ENCODE data around the gene CPSF3. TPM values are rescaled to one million over a fixed set of nuclear protein-coding genes. Genes with fewer than 3 reads are reported as not detected.

Gene CPSF3
- total and polyA plus RNA-seq, 2 of the 4 experiments (the other 2 are of a cell fraction), result 29.2 to 64.5 TPM

DNA sequence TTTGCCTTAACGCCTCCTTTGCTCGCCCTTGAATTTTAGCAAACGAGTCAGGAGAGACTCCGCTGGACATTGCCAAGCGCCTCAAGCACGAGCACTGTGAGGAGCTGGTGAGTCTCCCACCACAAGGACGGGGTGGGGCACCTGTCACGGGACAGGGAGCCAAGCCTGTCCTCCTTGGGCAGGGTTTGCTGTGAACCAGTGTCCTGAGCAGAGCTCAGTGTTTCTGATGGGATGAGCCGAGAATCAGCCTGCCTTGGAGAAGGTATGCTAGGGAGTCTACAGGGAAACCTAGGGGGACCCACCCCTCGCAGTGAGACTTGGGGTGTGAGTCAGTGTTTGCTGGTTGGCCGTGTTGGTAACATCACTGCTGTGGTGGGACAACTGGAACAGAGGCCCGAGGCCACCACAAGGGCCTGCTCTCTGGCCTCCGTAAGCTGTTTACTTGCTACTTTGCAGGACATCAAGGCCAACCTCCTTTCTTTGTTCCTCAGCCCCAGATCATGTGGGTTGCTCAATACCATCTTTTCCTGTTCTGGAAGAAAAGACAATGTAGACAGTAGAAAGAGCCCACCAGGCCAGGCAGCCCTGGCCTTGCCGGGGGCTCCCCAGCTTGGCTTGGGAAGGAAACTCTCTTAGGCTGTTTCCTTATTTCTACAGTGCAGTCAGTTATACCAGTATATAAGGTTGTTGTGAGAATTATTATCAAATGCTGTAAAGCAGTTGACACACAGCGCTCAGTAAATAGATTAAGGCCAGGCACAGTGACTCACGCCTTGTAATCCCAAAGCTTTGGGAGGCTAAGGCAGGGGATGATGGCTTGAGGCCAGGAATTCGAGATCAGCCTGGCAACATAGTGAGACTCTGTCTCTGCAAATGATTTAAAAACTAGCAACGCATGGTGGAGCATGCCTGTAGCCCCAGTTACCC, 42.5 kb upstream of the CPSF3 start:
- no TSS peak for BruUV-seq (replicated peaks)
- peak; percentile 95 for DNase-seq
- Histone ChIP-seq H3K4me2 (ENCODE audit: low read depth, low read length) (peak overlapping the region; percentile 24; the same call in 1 of the 2 replicates), H3K4me1 (ENCODE audit: control insufficient read depth, insufficient read depth, low read length) (peaks cover 34% of the 10 kb centered on the region), H3K4me3 (ENCODE audit: insufficient read depth, low read depth, low read length) (no peak overlapping the region), H4K5ac (ENCODE audit: low read depth, low read length) (peak overlapping the region; percentile 1), H3K9ac (ENCODE audit: low read depth, low read length) (no peak overlapping the region), H3K27ac (ENCODE audit: insufficient read depth, low read length) (peak overlapping the region; percentile 68), H2BK5ac (ENCODE audit: low read depth, low read length, poor library complexity, severe bottlenecking) (peak overlapping the region; percentile 80), H3K18ac (ENCODE audit: low read depth, low read length) (peak overlapping the region; percentile 22), H3K4ac (ENCODE audit: low read depth, low read length) (peak overlapping the region; percentile 85), H4K8ac (ENCODE audit: low read depth in 2 of 2, low read length in 2 of 2) (peak overlapping the region; percentile 60 to 68), H3K27me3 (ENCODE audit: control insufficient read depth, insufficient read depth, low read length) (no peaks in the 10 kb centered on the region), H2AK5ac (ENCODE audit: low read depth, low read length) (peak overlapping the region; percentile 93), H2BK20ac (ENCODE audit: low read depth, low read length) (peak overlapping the region; percentile 59), H2AK9ac (replicated peaks; ENCODE audit: low read depth, low read length, poor library complexity) (peak overlapping the region; percentile 45), H3K9me1 (ENCODE audit: insufficient read depth, low read length) (peaks cover 35% of the 10 kb centered on the region), H3K9me3 (ENCODE audit: control insufficient read depth, insufficient read depth, low read length) (no peaks in the 10 kb centered on the region), H3K14ac (replicated peaks; ENCODE audit: low read depth, low read length) (peak overlapping the region; percentile 69), H3K79me1 (ENCODE audit: low read depth in 1 of 2, low read length in 2 of 2) (peaks cover 18 to 76% of the 10 kb centered on the region in 2 experiments), H3K56ac (ENCODE audit: extremely low read depth, insufficient read depth, low read length) (peak overlapping the region; percentile 18; the same call in 1 of the 2 replicates), H2AFZ (replicated peaks; ENCODE audit: low read length, poor library complexity) (no peak overlapping the region), H3K36me3 (ENCODE audit: control insufficient read depth, insufficient read depth, low read length) (peaks cover 25% of the 10 kb centered on the region), H3K23ac (ENCODE audit: low read depth, low read length) (0 out of 2 replicates have a peak overlapping the region, but pooled peaks have one; percentile 60), H4K20me1 (ENCODE audit: insufficient read depth, low read length) (peaks cover 8% of the 10 kb centered on the region; the same call in 1 of the 2 replicates), H2BK120ac (ENCODE audit: low read depth, low read length) (peak overlapping the region; percentile 69), H2BK15ac (ENCODE audit: low read depth, low read length) (peak overlapping the region; percentile 89; the same call in 2 of the 3 replicates), H4K91ac (ENCODE audit: insufficient read depth, low read depth, low read length) (peak overlapping the region; percentile 81)
- in situ Hi-C loops (cut with MboI; ENCODE audit: low sequenced_read_pairs) (no loop called here), intact Hi-C loops (cut with micrococcal nuclease) (no loop called here), dilution Hi-C loops (cut with HindIII; ENCODE audit: low sequenced_read_pairs, unreplicated experiment) (no loop called here)
- ChIA-PET POLR2A (ENCODE audit: unreplicated experiment) (no interaction called here), CTCF (interaction anchor here (1.9 kb wide), 1 partner anchor 10 kb away, joined by 6 read pairs; no protein-coding TSS in a partner anchor)
- 57% methylated on average over 8 of the region's 18 CpGs; no CpG with 5 or more reads in 1 of the 2 experiments for WGBS, 2 experiments (ENCODE audit: extremely low coverage in 2 of 2, insufficient read length in 1 of 2)
- peak; percentile 69 for ATAC-seq (ENCODE audit: low read depth)
- TF ChIP-seq SMC3 (IDR thresholded peaks at IDR 0.05; ENCODE audit: low read depth, low read length) (no peak), RFX5 (IDR thresholded peaks at IDR 0.05; ENCODE audit: low read depth, low read length) (no peak), NFE2L2 (IDR thresholded peaks at IDR 0.05; ENCODE audit: low read depth, low read length) (no peak), MAZ (IDR thresholded peaks at IDR 0.05; ENCODE audit: borderline replicate concordance, low read depth, low read length) (peak; percentile 26; the same call in 1 of the 2 replicates), MAFK (IDR thresholded peaks at IDR 0.05; ENCODE audit: low read depth, low read length) (no peak), MXI1 (IDR thresholded peaks at IDR 0.05; ENCODE audit: borderline replicate concordance, low read depth, low read length) (0 out of 2 replicates have a peak, but pooled peaks have one; percentile 17), FOS (IDR thresholded peaks at IDR 0.05; ENCODE audit: low read depth, low read length) (peak; percentile 78; the same call in 1 of the 2 replicates), CEBPB (IDR thresholded peaks at IDR 0.05; ENCODE audit: low read depth, low read length) (peak; percentile 75), CHD1 (IDR thresholded peaks at IDR 0.05; ENCODE audit: low read depth, low read length) (no peak), BHLHE40 (IDR thresholded peaks at IDR 0.05; ENCODE audit: low read depth, low read length) (no peak)

Measured in IMR-90 (cell line).